CD4-positive, alpha-beta T cell (primary cell): Measurements from ENCODE around the gene C1QA. TPM values are rescaled to one million over a fixed set of nuclear protein-coding genes. Genes with fewer than 3 reads are reported as not detected.

Experiments
- ATAC-seq: fragments of 200-7000 bp; cut with Tn5 transposase; one replicate; pipeline ENCODE4 v1.10.0; 2022; ENCODE audit warnings: mild to moderate bottlenecking; ENCODE audit not compliant: poor library complexity
- CTCF ChIA-PET: fragments of 350-600 bp; sonication (Branson Sonifier 250); formaldehyde crosslinking; loops from one replicate; lab custom pipeline; 2021; ENCODE audit warnings: antibody characterized with exemption, inconsistent platforms; lab: Charles Lee
- POLR2A ChIA-PET: fragments of 350-600 bp; sonication (Branson Sonifier 250); formaldehyde crosslinking; loops from one replicate; lab custom pipeline; 2021; ENCODE audit warnings: antibody characterized with exemption, inconsistent platforms; lab: Charles Lee
- DNase-seq, 14 experiments: peaks; one replicate each; pipeline ENCODE4 v3.0.0-alpha.2; 2013 to 2020; ENCODE audit warnings: mixed read lengths in 2 of 14
- H3K27ac ChIP-seq, 2 donors: one replicate each; pipeline versions ENCODE4 v1.5.1 to v1.7.0; 2013; ENCODE audit warnings: low read length in 2 of 2, low read depth in 1 of 2, mild to moderate bottlenecking in 1 of 2
- H3K27me3 ChIP-seq, 2 experiments: 1 replicate in 1 of 2; 2 replicates in 1 of 2; pipeline versions ENCODE4 v1.6.1 to v1.7.0; 2013; ENCODE audit warnings: low read length in 2 of 2, control low read depth in 1 of 2, mild to moderate bottlenecking in 1 of 2, moderate library complexity in 1 of 2; ENCODE audit not compliant: insufficient read depth in 2 of 2, control insufficient read depth in 1 of 2
- H3K36me3 ChIP-seq: one replicate; pipeline ENCODE4 v1.6.1; 2013; ENCODE audit warnings: low read length, control low read depth; ENCODE audit not compliant: insufficient read depth
- H3K4me1 ChIP-seq: one replicate; pipeline ENCODE4 v1.6.1; 2013; ENCODE audit warnings: low read length, control low read depth; ENCODE audit not compliant: insufficient read depth
- H3K4me3 ChIP-seq: one replicate; pipeline ENCODE4 v1.5.1; 2013; ENCODE audit warnings: mild to moderate bottlenecking, low read length, moderate library complexity
- H3K9me3 ChIP-seq, 2 experiments: 1 replicate in 1 of 2; 2 replicates in 1 of 2; pipeline versions ENCODE4 v1.6.1 to v1.7.0; 2013; ENCODE audit warnings: low read length in 2 of 2, mild to moderate bottlenecking in 2 of 2, control low read depth in 1 of 2, moderate library complexity in 1 of 2; ENCODE audit not compliant: control insufficient read depth in 1 of 2, insufficient read depth in 1 of 2
- H3K27ac Mint-ChIP-seq: one replicate; pipeline ENCODE4 v1.8.0; 2020; ENCODE audit warnings: mixed read lengths
- H3K27me3 Mint-ChIP-seq: one replicate; pipeline ENCODE4 v1.8.0; 2021; ENCODE audit warnings: mixed read lengths
- H3K36me3 Mint-ChIP-seq: one replicate; pipeline ENCODE4 v1.8.0; 2021; ENCODE audit warnings: low read depth, mixed read lengths
- H3K4me1 Mint-ChIP-seq: one replicate; pipeline ENCODE4 v1.8.0; 2021; ENCODE audit warnings: low read depth, mixed read lengths
- H3K4me3 Mint-ChIP-seq: one replicate; pipeline ENCODE4 v1.8.0; 2020; ENCODE audit warnings: mild to moderate bottlenecking, mixed read lengths
- H3K9me3 Mint-ChIP-seq: one replicate; pipeline ENCODE4 v1.8.0; 2020; ENCODE audit warnings: mixed read lengths
- CTCF ChIP-seq: fragments of 200-600 bp; IDR thresholded peaks from one replicate; pipeline ENCODE4 v1.8.0; 2022; ENCODE audit warnings: antibody characterized with exemption, mild to moderate bottlenecking
- intact Hi-C, 2 experiments: fragments of 100-400 bp; cut with DNase I in 1 of 2; cut with micrococcal nuclease in 1 of 2; formaldehyde crosslinking; loops; one replicate each; pipeline versions ENCODE4 v1.15.1 to v1.9.0; 2023 to 2025; cut with DNase I, micrococcal nuclease
- total RNA-seq, 174 experiments: library from RNA in 2 of 174; stranded (reverse) in 2 of 174; gene quantifications; one replicate each; pipeline ENCODE4 v1.2.3 and lab custom pipeline; 2021 to 2026

C1QA gene
- total RNA-seq, 2 experiments from 2014 or later = not detected

- Histone ChIP-seq H3K27me3 (peaks cover 4 to 8% of the 10 kb centered on the region in 2 experiments), H3K4me1 (no peaks in the 10 kb centered on the region), H3K36me3 (no peaks in the 10 kb centered on the region), H3K9me3 (no peaks in the 10 kb centered on the region), H3K27ac (no peak overlapping the region), H3K4me3 (no peak overlapping the region)
- no peak overlapping the region for H3K4me3 Mint-ChIP-seq
- H3K36me3 Mint-ChIP-seq = no peaks in the 10 kb centered on the region
- no peak for TF ChIP-seq CTCF
- DNase-seq = no peak
- H3K9me3 Mint-ChIP-seq = no peaks in the 10 kb centered on the region
- no peak overlapping the region for H3K27ac Mint-ChIP-seq
- H3K27me3 Mint-ChIP-seq = peaks cover 29% of the 10 kb centered on the region
- no peaks in the 10 kb centered on the region for H3K4me1 Mint-ChIP-seq
- intact Hi-C loops = no loop called here
- POLR2A ChIA-PET = no interaction called here
- no peak for ATAC-seq
- CTCF ChIA-PET = no interaction called here
These were observed 35.4 kb upstream of the C1QA start for GRCh38 chr1:22600817-22601605.

- peaks cover 7 to 11% of the 10 kb centered on the region in 2 experiments for H3K27me3 ChIP-seq
- Mint-ChIP-seq H3K36me3 (no peaks in the 10 kb centered on the region), H3K27ac (no peak overlapping the region)
These were observed 34.8 kb upstream of the C1QA start for GRCh38 chr1:22601610-22602009.

GRCh38 chr1:22602060-22602740, 34.2 kb upstream of the C1QA start:
- no peaks in the 10 kb centered on the region for H3K4me1 ChIP-seq
- no peaks in the 10 kb centered on the region for H3K36me3 Mint-ChIP-seq
- H3K9me3 ChIP-seq = no peaks in the 10 kb centered on the region
- DNase-seq (no peak), ATAC-seq (no peak)
- no peak overlapping the region for H3K27ac Mint-ChIP-seq
- H3K27ac ChIP-seq = no peak overlapping the region
- H3K27me3 Mint-ChIP-seq = peaks cover 40% of the 10 kb centered on the region
- ChIA-PET POLR2A (no interaction called here), CTCF (no interaction called here)
- H3K4me3 ChIP-seq = no peak overlapping the region
- H3K27me3 ChIP-seq = peaks cover 8 to 11% of the 10 kb centered on the region in 2 experiments
- H3K36me3 ChIP-seq = no peaks in the 10 kb centered on the region
- H3K9me3 Mint-ChIP-seq = no peaks in the 10 kb centered on the region
- TF ChIP-seq CTCF = no peak
- H3K4me1 Mint-ChIP-seq = no peaks in the 10 kb centered on the region
- H3K4me3 Mint-ChIP-seq = no peak overlapping the region
- intact Hi-C loops = no loop called here

More at GRCh38 chr1:22601610-22602009, 34.8 kb upstream of the C1QA start:
- no peak overlapping the region for H3K4me3 ChIP-seq
- ChIA-PET POLR2A (no interaction called here), CTCF (no interaction called here)
- H3K27ac ChIP-seq = no peak overlapping the region
- no peaks in the 10 kb centered on the region for H3K4me1 ChIP-seq
- ATAC-seq (no peak), DNase-seq (no peak)
- H3K9me3 Mint-ChIP-seq = no peaks in the 10 kb centered on the region
- no peak overlapping the region for H3K4me3 Mint-ChIP-seq
- H3K27me3 Mint-ChIP-seq = peaks cover 34% of the 10 kb centered on the region
- TF ChIP-seq CTCF = no peak
- no peaks in the 10 kb centered on the region for H3K4me1 Mint-ChIP-seq
- intact Hi-C loops = no loop called here
- no peaks in the 10 kb centered on the region for H3K9me3 ChIP-seq
- no peaks in the 10 kb centered on the region for H3K36me3 ChIP-seq
